ENCODE measurements around the gene P4HA1.

P4HA1 gene

GRCh38 chr10:73092830-73093229 is 3.8 kb downstream of the P4HA1 start:
- Histone ChIP-seq H3K27me3 (ENCODE audit: control insufficient read depth, insufficient read depth, low read length) (no peaks in the 10 kb centered on the region), H3K36me3 (ENCODE audit: control insufficient read depth, insufficient read depth, low read length) (no peaks in the 10 kb centered on the region), H3K9ac (ENCODE audit: low read depth, low read length) (no peak overlapping the region), H3K9me3 (ENCODE audit: control insufficient read depth, insufficient read depth, low read length) (no peaks in the 10 kb centered on the region), H3K4me1 (ENCODE audit: control insufficient read depth, insufficient read depth, low read length) (peaks cover 11% of the 10 kb centered on the region), H3K4me3 (ENCODE audit: low read depth, low read length) (no peak overlapping the region)

- H3K36me3 ChIP-seq (ENCODE audit: control insufficient read depth, insufficient read depth, low read length) = no peaks in the 10 kb centered on the region
- no peak overlapping the region for H3K9ac ChIP-seq (ENCODE audit: low read depth, low read length)
- no peak overlapping the region for H3K4me3 ChIP-seq (ENCODE audit: low read depth, low read length)
- no peaks in the 10 kb centered on the region for H3K27me3 ChIP-seq (ENCODE audit: control insufficient read depth, insufficient read depth, low read length)
- no peaks in the 10 kb centered on the region for H3K4me1 ChIP-seq (ENCODE audit: control insufficient read depth, insufficient read depth, low read length)
- no peaks in the 10 kb centered on the region for H3K9me3 ChIP-seq (ENCODE audit: control insufficient read depth, insufficient read depth, low read length)
These were observed 8.4 kb downstream of the P4HA1 start for GRCh38 chr10:73088304-73088703.

DNA sequence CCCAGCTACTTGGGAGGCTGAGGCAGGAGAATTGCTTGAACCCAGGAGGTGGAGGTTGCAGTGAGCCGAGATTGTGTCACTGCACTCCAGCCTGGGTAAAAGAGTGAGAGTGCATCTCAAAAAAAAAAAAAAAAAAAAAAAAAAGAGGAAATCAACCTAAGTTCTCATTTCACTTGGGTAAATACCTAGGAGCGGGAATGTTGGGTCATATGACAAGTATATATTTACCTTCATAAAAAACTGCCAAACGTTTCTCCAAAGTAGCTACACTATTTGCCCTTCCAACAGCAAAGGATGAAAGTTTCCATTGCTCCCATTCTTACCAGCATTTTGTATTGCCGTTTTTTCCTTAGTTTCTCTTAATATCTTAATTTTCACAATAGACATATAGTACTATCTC is 9.8 kb downstream of the P4HA1 start:
- no peaks in the 10 kb centered on the region for H3K9me3 ChIP-seq (ENCODE audit: control insufficient read depth, insufficient read depth, low read length)
- no peaks in the 10 kb centered on the region for H3K27me3 ChIP-seq (ENCODE audit: control insufficient read depth, insufficient read depth, low read length)
- no peaks in the 10 kb centered on the region for H3K36me3 ChIP-seq (ENCODE audit: control insufficient read depth, insufficient read depth, low read length)
- H3K4me1 ChIP-seq (ENCODE audit: control insufficient read depth, insufficient read depth, low read length) = no peaks in the 10 kb centered on the region
- H3K9ac ChIP-seq (ENCODE audit: low read depth, low read length) = no peak overlapping the region
- H3K4me3 ChIP-seq (ENCODE audit: low read depth, low read length) = no peak overlapping the region

GRCh38 chr10:73084209-73084608 is 12.5 kb downstream of the P4HA1 start:
- no peaks in the 10 kb centered on the region for H3K9me3 ChIP-seq (ENCODE audit: control insufficient read depth, insufficient read depth, low read length)
- H3K4me1 ChIP-seq (ENCODE audit: control insufficient read depth, insufficient read depth, low read length) = no peaks in the 10 kb centered on the region
- no peaks in the 10 kb centered on the region for H3K27me3 ChIP-seq (ENCODE audit: control insufficient read depth, insufficient read depth, low read length)
- H3K36me3 ChIP-seq (ENCODE audit: control insufficient read depth, insufficient read depth, low read length) = no peaks in the 10 kb centered on the region
- H3K9ac ChIP-seq (ENCODE audit: low read depth, low read length) = no peak overlapping the region
- no peak overlapping the region for H3K4me3 ChIP-seq (ENCODE audit: low read depth, low read length)

GRCh38 chr10:73083221-73083620 is 13.4 kb downstream of the P4HA1 start:
- no peaks in the 10 kb centered on the region for H3K4me1 ChIP-seq (ENCODE audit: control insufficient read depth, insufficient read depth, low read length)
- H3K4me3 ChIP-seq (ENCODE audit: low read depth, low read length) = no peak overlapping the region
- no peak overlapping the region for H3K9ac ChIP-seq (ENCODE audit: low read depth, low read length)
- H3K27me3 ChIP-seq (ENCODE audit: control insufficient read depth, insufficient read depth, low read length) = no peaks in the 10 kb centered on the region
- no peaks in the 10 kb centered on the region for H3K9me3 ChIP-seq (ENCODE audit: control insufficient read depth, insufficient read depth, low read length)
- no peaks in the 10 kb centered on the region for H3K36me3 ChIP-seq (ENCODE audit: control insufficient read depth, insufficient read depth, low read length)

DNA sequence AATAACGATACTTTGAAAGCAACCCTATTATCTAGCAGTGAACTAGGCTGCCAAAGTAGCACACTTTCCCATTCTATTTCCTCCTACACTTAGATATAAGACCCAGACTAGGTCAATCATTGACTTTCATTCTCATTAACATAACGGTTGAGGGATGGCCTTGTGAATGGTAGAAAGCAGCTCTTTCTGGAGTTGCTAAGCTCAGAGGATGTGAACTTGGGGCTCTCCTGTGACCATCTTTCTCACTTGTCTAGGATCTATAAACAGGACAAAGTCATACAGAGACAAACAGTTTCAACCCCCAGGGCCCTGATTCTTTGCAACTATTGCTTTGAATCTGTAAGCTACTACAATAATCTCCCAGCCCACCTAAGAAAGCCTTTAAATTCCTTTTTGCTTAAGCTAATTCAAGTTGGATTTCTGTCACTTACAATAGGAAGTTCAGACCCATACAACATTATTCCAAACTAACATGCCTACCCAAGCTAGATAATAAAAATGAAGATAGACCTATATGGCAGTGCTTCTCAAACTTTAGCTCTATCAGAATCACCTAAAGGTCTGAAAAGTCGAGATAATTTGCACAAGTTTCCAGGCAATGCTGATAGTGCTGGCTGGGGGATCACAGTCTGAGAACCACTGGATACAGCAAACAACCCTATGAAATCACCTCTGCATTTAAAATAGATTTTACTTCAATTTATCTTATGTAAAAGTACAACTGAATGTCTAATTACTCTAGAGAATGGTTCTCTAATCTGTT is 16.7 kb downstream of the P4HA1 start:
- H3K36me3 ChIP-seq (ENCODE audit: control insufficient read depth, insufficient read depth, low read length) = no peaks in the 10 kb centered on the region
- H3K9me3 ChIP-seq (ENCODE audit: control insufficient read depth, insufficient read depth, low read length) = no peaks in the 10 kb centered on the region
- H3K4me3 ChIP-seq (ENCODE audit: low read depth, low read length) = no peak overlapping the region
- no peaks in the 10 kb centered on the region for H3K4me1 ChIP-seq (ENCODE audit: control insufficient read depth, insufficient read depth, low read length)
- no peaks in the 10 kb centered on the region for H3K27me3 ChIP-seq (ENCODE audit: control insufficient read depth, insufficient read depth, low read length)
- H3K9ac ChIP-seq (ENCODE audit: low read depth, low read length) = no peak overlapping the region

DNA sequence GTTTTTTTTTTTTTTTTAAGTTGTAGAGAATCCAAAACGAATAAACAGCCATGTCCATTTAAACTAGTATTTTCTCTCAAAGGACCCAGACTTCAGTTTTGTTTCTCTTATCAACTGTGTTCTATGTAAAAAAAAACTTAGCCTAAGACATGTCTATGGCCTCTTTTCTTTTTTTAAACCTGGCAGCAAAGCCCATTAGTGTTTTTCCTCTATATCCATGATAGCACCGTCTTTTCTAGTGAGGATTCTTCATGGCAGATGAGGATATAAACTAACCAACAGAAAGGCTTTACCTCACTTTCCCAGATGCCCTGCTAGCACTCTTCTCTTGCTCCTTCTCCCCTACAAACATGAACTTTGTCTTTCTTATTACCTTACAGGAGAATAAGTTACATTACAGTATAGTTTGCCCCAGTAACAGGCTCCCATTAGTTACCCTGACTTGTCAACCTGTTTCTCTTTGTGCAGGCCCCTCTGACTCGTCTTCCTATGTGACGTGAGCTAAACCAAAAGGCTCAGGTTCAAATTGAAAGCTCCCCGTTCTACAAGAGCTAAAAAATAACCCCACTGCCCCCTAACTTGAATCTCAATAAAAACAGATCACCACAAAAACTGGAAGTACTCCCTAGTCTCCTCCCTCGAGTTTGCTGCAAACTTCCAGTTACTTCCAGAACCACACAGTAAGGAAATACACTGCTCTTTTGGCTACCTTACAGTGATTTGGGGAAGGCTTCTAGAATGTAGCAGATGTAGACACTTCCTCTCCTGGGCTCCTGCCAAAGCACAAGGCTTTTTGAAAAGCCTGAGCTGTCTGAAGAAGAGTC is 20.1 kb downstream of the P4HA1 start:
- no peaks in the 10 kb centered on the region for H3K9me3 ChIP-seq (ENCODE audit: control insufficient read depth, insufficient read depth, low read length)
- no peaks in the 10 kb centered on the region for H3K4me1 ChIP-seq (ENCODE audit: control insufficient read depth, insufficient read depth, low read length)
- peaks cover 2% of the 10 kb centered on the region for H3K36me3 ChIP-seq (ENCODE audit: control insufficient read depth, insufficient read depth, low read length)
- H3K27me3 ChIP-seq (ENCODE audit: control insufficient read depth, insufficient read depth, low read length) = no peaks in the 10 kb centered on the region
- H3K4me3 ChIP-seq (ENCODE audit: low read depth, low read length) = no peak overlapping the region
- no peak overlapping the region for H3K9ac ChIP-seq (ENCODE audit: low read depth, low read length)

DNA sequence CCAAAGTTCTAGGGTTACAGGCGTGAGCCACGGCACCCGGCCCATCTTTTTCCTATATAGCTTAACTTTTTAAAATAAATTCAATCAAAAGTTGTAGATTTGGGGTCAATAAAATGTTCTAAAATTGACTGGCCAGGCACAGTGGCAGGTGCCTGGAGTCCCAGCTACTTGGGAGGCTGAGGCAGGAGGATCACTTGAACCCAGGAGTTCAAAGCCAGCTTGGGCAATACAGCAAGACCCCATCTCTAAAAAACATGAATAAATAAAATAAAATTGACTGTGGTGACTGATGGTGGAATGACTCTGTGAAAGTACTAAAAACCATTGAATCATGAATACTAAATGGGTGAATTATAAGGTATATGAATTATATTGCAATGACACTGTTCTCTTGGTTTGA is 20.8 kb downstream of the P4HA1 start:
- Histone ChIP-seq H3K4me1 (ENCODE audit: control insufficient read depth, insufficient read depth, low read length) (no peaks in the 10 kb centered on the region), H3K9ac (ENCODE audit: low read depth, low read length) (no peak overlapping the region)

DNA sequence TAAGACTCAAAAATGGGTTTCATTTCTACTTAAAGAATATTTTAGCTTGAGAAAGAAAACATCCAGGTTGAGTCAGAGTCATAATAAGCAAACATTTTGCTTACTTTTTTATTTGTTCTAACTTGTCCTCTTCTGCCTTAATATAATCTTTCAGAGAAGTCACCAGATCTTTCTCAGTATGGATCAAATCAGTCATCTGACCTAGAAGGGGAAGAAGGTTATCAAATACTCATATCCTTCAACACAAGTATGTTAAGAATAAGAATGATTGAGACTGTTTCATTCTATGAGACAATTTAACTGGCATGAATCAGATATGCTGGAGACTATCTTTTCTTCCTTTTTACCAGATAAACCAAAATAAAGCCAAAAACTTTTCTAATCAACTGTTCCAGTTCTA is 23.0 kb downstream of the P4HA1 start:
- no peaks in the 10 kb centered on the region for H3K9me3 ChIP-seq (ENCODE audit: control insufficient read depth, insufficient read depth, low read length)
- no peaks in the 10 kb centered on the region for H3K27me3 ChIP-seq (ENCODE audit: control insufficient read depth, insufficient read depth, low read length)
- H3K4me1 ChIP-seq (ENCODE audit: control insufficient read depth, insufficient read depth, low read length) = no peaks in the 10 kb centered on the region
- H3K4me3 ChIP-seq (ENCODE audit: low read depth, low read length) = no peak overlapping the region
- H3K36me3 ChIP-seq (ENCODE audit: control insufficient read depth, insufficient read depth, low read length) = peaks cover 2% of the 10 kb centered on the region
- H3K9ac ChIP-seq (ENCODE audit: low read depth, low read length) = no peak overlapping the region

More for the DNA sequence above, 20.8 kb downstream of the P4HA1 start:
- H3K4me3 ChIP-seq (ENCODE audit: low read depth, low read length) = no peak overlapping the region
- H3K27me3 ChIP-seq (ENCODE audit: control insufficient read depth, insufficient read depth, low read length) = no peaks in the 10 kb centered on the region
- H3K9me3 ChIP-seq (ENCODE audit: control insufficient read depth, insufficient read depth, low read length) = no peaks in the 10 kb centered on the region
- peaks cover 2% of the 10 kb centered on the region for H3K36me3 ChIP-seq (ENCODE audit: control insufficient read depth, insufficient read depth, low read length)

- Histone ChIP-seq H3K4me1 (ENCODE audit: control insufficient read depth, insufficient read depth, low read length) (no peaks in the 10 kb centered on the region), H3K9ac (ENCODE audit: low read depth, low read length) (no peak overlapping the region), H3K4me3 (ENCODE audit: low read depth, low read length) (no peak overlapping the region), H3K9me3 (ENCODE audit: control insufficient read depth, insufficient read depth, low read length) (no peaks in the 10 kb centered on the region), H3K36me3 (ENCODE audit: control insufficient read depth, insufficient read depth, low read length) (peaks cover 2% of the 10 kb centered on the region), H3K27me3 (ENCODE audit: control insufficient read depth, insufficient read depth, low read length) (no peaks in the 10 kb centered on the region)
These were observed 31.2 kb downstream of the P4HA1 start for GRCh38 chr10:73065441-73065840.

DNA sequence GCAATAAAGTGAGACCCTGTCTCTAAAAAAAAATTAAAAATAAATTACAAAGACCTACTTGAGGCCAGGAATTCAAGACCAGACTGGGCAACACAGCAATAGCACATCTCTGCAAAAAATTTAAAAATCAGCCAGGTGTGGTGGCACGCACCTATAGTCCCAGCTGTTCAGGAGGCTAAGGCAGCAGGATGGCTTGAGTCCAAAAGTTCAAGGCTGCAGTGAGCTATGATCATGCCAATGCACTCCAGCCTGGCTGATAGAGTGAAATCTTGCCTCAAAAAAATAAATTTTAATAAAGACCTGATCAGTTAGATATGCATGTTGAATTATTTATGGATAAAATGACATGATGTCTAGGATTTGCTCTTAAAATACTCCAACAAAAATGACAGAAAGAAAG is 34.9 kb downstream of the P4HA1 start:
- Histone ChIP-seq H3K4me3 (ENCODE audit: low read depth, low read length) (no peak overlapping the region), H3K9me3 (ENCODE audit: control insufficient read depth, insufficient read depth, low read length) (no peaks in the 10 kb centered on the region), H3K9ac (ENCODE audit: low read depth, low read length) (no peak overlapping the region), H3K36me3 (ENCODE audit: control insufficient read depth, insufficient read depth, low read length) (peaks cover 2% of the 10 kb centered on the region), H3K4me1 (ENCODE audit: control insufficient read depth, insufficient read depth, low read length) (no peaks in the 10 kb centered on the region), H3K27me3 (ENCODE audit: control insufficient read depth, insufficient read depth, low read length) (no peaks in the 10 kb centered on the region)
